Thymus (tissue), 11 donors: ENCODE data around the gene TSPAN14. TPM values are rescaled to one million over a fixed set of nuclear protein-coding genes. Genes with fewer than 3 reads are reported as not detected.
"Not testable (repeated sequence)": the region's sequence is repeated elsewhere in the genome, so short reads cannot be mapped to it uniquely, and the experiment has no call there.

Experiments used
- DNase-seq, 9 donors: peaks; one replicate each; pipeline ENCODE4 v3.0.0-alpha.2; 2013; ENCODE audit warnings: low spot score in 9 of 9, low read depth in 6 of 9, missing footprints in 1 of 9
- H3K27ac ChIP-seq, 2 donors: one replicate each; pipeline ENCODE4 v1.5.1; 2013; ENCODE audit warnings: control low read depth in 1 of 2, low read depth in 1 of 2, low read length in 1 of 2, mild to moderate bottlenecking in 1 of 2, moderate library complexity in 1 of 2
- H3K27me3 ChIP-seq, 2 donors: one replicate each; pipeline ENCODE4 v1.5.1; 2013; ENCODE audit warnings: low read length in 1 of 2; ENCODE audit not compliant: control insufficient read depth in 2 of 2, insufficient read depth in 1 of 2
- H3K36me3 ChIP-seq, 2 donors: one replicate each; pipeline ENCODE4 v1.5.1; 2013; ENCODE audit warnings: low read length in 1 of 2, mild to moderate bottlenecking in 1 of 2, moderate library complexity in 1 of 2; ENCODE audit not compliant: control insufficient read depth in 2 of 2, insufficient read depth in 2 of 2
- H3K4me1 ChIP-seq, 2 donors: one replicate each; pipeline ENCODE4 v1.5.1; 2013; ENCODE audit warnings: low read length in 2 of 2; ENCODE audit not compliant: control insufficient read depth in 2 of 2, insufficient read depth in 2 of 2
- H3K4me3 ChIP-seq, 2 donors: one replicate each; pipeline ENCODE4 v1.5.1; 2013; ENCODE audit warnings: low read length in 2 of 2, control low read depth in 1 of 2, mild to moderate bottlenecking in 1 of 2
- H3K9me3 ChIP-seq, 2 donors: one replicate each; pipeline ENCODE4 v1.5.1; 2013; ENCODE audit warnings: low read length in 1 of 2, mild to moderate bottlenecking in 1 of 2; ENCODE audit not compliant: control insufficient read depth in 2 of 2, insufficient read depth in 1 of 2
- WGBS: extraction: QIAGEN DNeasy Blood & Tissue Kit; methylation state at CpG from one replicate; pipeline ENCODE4 v1.1.7; 2013; 5-methylcytosine and 5-hydroxymethylcytosine counted together
- polyA plus RNA-seq: library from polyadenylated mRNA; stranded (reverse); fragments of 200-250 nt; gene quantifications from one replicate; pipeline ENCODE4 v1.2.3, GENCODE V29; 2013
- total RNA-seq: library from RNA; stranded (reverse); fragments of 120-200 nt; gene quantifications from one replicate; pipeline ENCODE4 v1.2.4, GENCODE V29; 2013
- donor health status: healthy.

TSPAN14 gene
- total and polyA plus RNA-seq, 2 donors = 16.6 to 60.0 TPM

DNA sequence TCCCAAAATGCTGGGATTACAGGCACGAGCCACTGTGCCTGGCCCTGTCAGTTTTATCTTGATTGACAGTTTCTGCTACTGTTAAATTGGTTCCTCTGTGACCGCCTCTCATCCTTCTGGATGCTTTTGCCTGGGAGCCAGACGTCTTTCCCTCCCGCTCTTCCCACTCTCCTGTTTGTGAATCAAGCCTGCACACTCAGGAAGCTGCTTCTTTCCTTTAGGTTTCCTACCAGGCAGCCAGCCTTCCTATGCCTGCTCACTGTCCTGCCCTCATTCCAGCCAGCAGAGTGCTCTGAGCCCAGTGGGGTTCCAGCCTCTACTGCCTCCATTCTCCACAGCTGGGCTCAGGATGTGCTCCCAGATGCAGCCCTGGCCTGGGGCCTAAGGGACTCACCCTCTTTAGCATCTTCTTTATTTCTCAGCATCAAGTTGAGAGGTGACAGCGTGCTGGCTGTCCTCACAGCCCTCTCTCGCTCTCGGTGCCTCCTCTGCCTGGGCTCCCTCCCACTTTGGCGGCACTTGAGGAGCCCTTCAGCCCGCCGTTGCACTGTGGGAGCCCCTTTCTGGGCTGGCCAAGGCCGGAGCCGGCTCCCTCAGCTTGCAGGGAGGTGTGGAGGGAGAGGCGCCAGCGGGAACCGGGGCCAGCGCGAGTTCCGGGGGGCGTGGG, 88.7 kb downstream of the TSPAN14 start:
- DNase-seq = no peak
- H3K36me3 ChIP-seq = no peaks in the 10 kb centered on the region

GRCh38 chr10:80543319-80543672, 89.2 kb downstream of the TSPAN14 start:
- H3K4me1 ChIP-seq, H3K4me3 ChIP-seq, H3K36me3 ChIP-seq, H3K27ac ChIP-seq, H3K27me3 ChIP-seq, H3K9me3 ChIP-seq, DNase-seq: not testable (repeated sequence)
- 97% methylated on average over 25 of the region's 25 CpGs for WGBS

More for the DNA sequence above, 88.7 kb downstream of the TSPAN14 start:
- H3K4me3 ChIP-seq = no peak overlapping the region
- no peak overlapping the region for H3K27ac ChIP-seq
- no peaks in the 10 kb centered on the region for H3K9me3 ChIP-seq
- 92% methylated on average over 19 of the region's 19 CpGs for WGBS
- H3K4me1 ChIP-seq = peaks cover 0 to 9% of the 10 kb centered on the region in 2 donors
- peaks cover 0 to 2% of the 10 kb centered on the region in 2 donors for H3K27me3 ChIP-seq

GRCh38 chr10:80544316-80544953, 90.3 kb downstream of the TSPAN14 start:
- H3K4me1 ChIP-seq = peaks cover 0 to 6% of the 10 kb centered on the region in 2 donors
- no peak for DNase-seq
- peaks cover 0 to 2% of the 10 kb centered on the region in 2 donors for H3K27me3 ChIP-seq
- no peak overlapping the region for H3K27ac ChIP-seq
- no peak overlapping the region for H3K4me3 ChIP-seq
- H3K9me3 ChIP-seq = no peaks in the 10 kb centered on the region
- H3K36me3 ChIP-seq = no peaks in the 10 kb centered on the region
- 91% methylated on average over 12 of the region's 12 CpGs for WGBS

GRCh38 chr10:80545258-80545881, 91.3 kb downstream of the TSPAN14 start:
- 94% methylated on average over 7 of the region's 7 CpGs for WGBS
- Histone ChIP-seq H3K4me1 (peaks cover 0 to 3% of the 10 kb centered on the region in 2 donors), H3K27me3 (peaks cover 0 to 2% of the 10 kb centered on the region in 2 donors), H3K4me3 (no peak overlapping the region), H3K9me3 (no peaks in the 10 kb centered on the region), H3K36me3 (no peaks in the 10 kb centered on the region), H3K27ac (no peak overlapping the region)
- no peak for DNase-seq

DNA sequence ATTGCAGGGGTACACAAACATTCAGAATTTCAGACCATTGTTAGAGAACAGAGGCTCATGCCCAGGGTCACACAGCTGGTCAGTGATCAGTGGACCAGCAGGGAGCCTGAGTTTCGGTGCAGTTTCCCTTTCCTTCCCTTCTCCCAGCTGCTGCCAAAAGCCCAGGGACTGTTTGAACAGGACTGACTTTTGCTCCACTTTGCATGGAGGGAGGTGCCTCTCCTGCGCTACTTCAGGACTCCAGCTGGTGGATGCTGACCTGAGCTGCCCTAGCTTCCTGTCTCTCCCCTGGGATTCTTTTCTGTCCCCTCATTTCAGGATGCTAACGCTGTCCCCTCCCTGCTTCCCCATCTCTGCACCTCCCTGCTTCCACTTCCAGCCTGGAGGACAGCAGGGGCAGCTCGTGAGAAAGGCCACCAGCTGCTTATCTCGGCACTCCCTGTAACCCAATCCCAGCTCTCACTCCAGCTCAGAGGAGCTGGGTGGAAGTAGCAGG, 98.1 kb downstream of the TSPAN14 start:
- no peaks in the 10 kb centered on the region for H3K4me1 ChIP-seq
- H3K27me3 ChIP-seq = no peaks in the 10 kb centered on the region
- no peaks in the 10 kb centered on the region for H3K9me3 ChIP-seq
- 81% methylated on average over 5 of the region's 5 CpGs for WGBS
- no peak for DNase-seq
- no peak overlapping the region for H3K27ac ChIP-seq
- no peaks in the 10 kb centered on the region for H3K36me3 ChIP-seq
- H3K4me3 ChIP-seq = no peak overlapping the region

GRCh38 chr10:80553436-80553835, 99.3 kb downstream of the TSPAN14 start:
- H3K27me3 ChIP-seq = no peaks in the 10 kb centered on the region
- no peak for DNase-seq
- no peaks in the 10 kb centered on the region for H3K9me3 ChIP-seq
- H3K36me3 ChIP-seq = no peaks in the 10 kb centered on the region
- H3K4me3 ChIP-seq = no peak overlapping the region
- no peaks in the 10 kb centered on the region for H3K4me1 ChIP-seq
- H3K27ac ChIP-seq = no peak overlapping the region
- WGBS = 88% methylated on average over 5 of the region's 5 CpGs

DNA sequence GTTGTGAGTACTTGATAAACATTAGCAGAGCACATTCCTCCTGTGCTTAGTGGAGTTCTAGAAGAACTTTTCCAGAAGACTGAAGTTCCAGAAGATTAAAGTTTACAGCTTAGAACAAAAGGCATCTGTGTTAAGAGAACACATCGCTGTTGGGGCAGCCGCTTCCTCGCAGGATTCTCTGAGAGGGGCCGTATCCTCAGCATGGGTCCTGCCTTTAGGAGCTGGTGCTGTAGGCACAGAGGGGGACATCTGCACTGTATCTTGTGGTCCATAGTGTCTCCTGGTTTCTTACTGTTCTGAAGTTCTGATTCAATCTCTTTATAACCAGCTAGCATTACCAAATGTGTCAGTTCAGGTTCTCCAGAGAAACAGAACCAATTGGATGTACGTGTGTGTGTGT, 99.9 kb downstream of the TSPAN14 start:
- WGBS = 98% methylated on average over 5 of the region's 5 CpGs
- Histone ChIP-seq H3K27me3 (no peaks in the 10 kb centered on the region), H3K36me3 (no peaks in the 10 kb centered on the region), H3K4me3 (no peak overlapping the region), H3K9me3 (no peaks in the 10 kb centered on the region), H3K4me1 (no peaks in the 10 kb centered on the region), H3K27ac (no peak overlapping the region)
- DNase-seq = no peak

DNA sequence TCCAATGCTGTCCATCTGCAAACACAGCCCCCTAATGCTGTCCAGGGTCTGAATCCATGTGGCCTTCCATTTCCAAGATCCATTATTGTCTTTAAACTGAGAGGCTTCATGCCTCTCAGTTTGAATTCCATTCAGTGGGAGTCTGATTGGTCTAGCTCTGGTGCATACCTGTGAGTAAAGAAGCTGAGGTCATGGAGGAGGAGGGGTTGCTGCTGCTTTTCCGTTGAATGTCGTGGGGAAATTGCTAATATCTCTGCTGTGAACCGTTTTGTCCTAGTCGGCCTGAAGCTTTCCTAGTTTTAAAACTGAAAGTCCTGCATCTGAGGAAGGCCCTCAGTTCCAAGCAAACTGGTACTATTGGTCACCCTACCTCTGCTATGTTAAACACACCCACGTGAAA, 101.3 kb downstream of the TSPAN14 start:
- no peak overlapping the region for H3K27ac ChIP-seq
- H3K27me3 ChIP-seq = no peaks in the 10 kb centered on the region
- 89% methylated on average over 5 of the region's 5 CpGs for WGBS
- H3K4me3 ChIP-seq = no peak overlapping the region
- no peaks in the 10 kb centered on the region for H3K9me3 ChIP-seq
- no peaks in the 10 kb centered on the region for H3K36me3 ChIP-seq
- H3K4me1 ChIP-seq = no peaks in the 10 kb centered on the region
- DNase-seq = no peak

DNA sequence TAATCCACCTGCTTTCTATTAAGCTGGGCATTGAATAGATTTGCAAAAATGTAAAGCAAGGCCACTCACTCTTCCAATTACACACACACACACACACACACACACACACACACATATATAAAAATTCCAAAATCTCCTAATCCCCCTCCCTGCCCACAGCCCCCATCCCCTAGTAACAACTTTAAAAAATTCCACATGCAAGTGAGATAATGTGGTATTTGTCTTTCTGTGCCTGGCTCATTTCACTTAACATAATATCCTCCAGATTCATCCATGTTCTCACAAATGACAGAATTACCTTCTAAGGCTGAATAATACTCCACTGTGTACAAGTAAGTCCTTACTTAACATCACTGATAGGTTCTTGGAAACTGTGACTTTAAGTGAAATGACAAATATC, 107.8 kb downstream of the TSPAN14 start:
- H3K4me1 ChIP-seq = no peaks in the 10 kb centered on the region

More for the DNA sequence above, 107.8 kb downstream of the TSPAN14 start:
- H3K27ac ChIP-seq = no peak overlapping the region
- DNase-seq = no peak
- H3K27me3 ChIP-seq = no peaks in the 10 kb centered on the region
- no peak overlapping the region for H3K4me3 ChIP-seq
- no peaks in the 10 kb centered on the region for H3K36me3 ChIP-seq
- no peaks in the 10 kb centered on the region for H3K9me3 ChIP-seq
